ENCODE data around the gene KLHL14.

The KLHL14 gene

GRCh38 chr18:32769586-32770053, 3.2 kb downstream of the KLHL14 start:
- DNase-seq, result no peak

GRCh38 chr18:32769071-32769585, 3.7 kb downstream of the KLHL14 start:
- DNase-seq, result no peak

- DNase-seq, result no peak
These were observed 5.4 kb downstream of the KLHL14 start for GRCh38 chr18:32767400-32767799.

GRCh38 chr18:32764611-32765244, 8.1 kb downstream of the KLHL14 start:
- DNase-seq, result no peak

- DNase-seq, result no peak
These were observed 9.5 kb downstream of the KLHL14 start for GRCh38 chr18:32763293-32763692.

GRCh38 chr18:32761231-32761630, 11.6 kb downstream of the KLHL14 start:
- no peak for DNase-seq

- DNase-seq, result no peak
These were observed 12.4 kb downstream of the KLHL14 start for GRCh38 chr18:32760391-32760790.

GRCh38 chr18:32759611-32760167, 13.1 kb downstream of the KLHL14 start:
- no peak for DNase-seq

- DNase-seq, result no peak
These were observed 18.1 kb downstream of the KLHL14 start for GRCh38 chr18:32754508-32755263.

- no peak for DNase-seq
These were observed 19.1 kb downstream of the KLHL14 start for GRCh38 chr18:32753656-32754260.

- no peak for DNase-seq
These were observed 22.5 kb downstream of the KLHL14 start for GRCh38 chr18:32750328-32750727.

GRCh38 chr18:32749809-32750208, 23.0 kb downstream of the KLHL14 start:
- no peak for DNase-seq

- no peak for DNase-seq
These were observed 30.2 kb downstream of the KLHL14 start for GRCh38 chr18:32742579-32742978.

- no peak for DNase-seq
These were observed 37.0 kb downstream of the KLHL14 start for GRCh38 chr18:32735781-32736180.

GRCh38 chr18:32734442-32734841, 38.4 kb downstream of the KLHL14 start:
- DNase-seq, result no peak

GRCh38 chr18:32732165-32732564, 40.7 kb downstream of the KLHL14 start:
- no peak for DNase-seq

GRCh38 chr18:32730620-32731091, 42.2 kb downstream of the KLHL14 start:
- no peak for DNase-seq

- DNase-seq, result no peak
These were observed 42.8 kb downstream of the KLHL14 start for GRCh38 chr18:32730068-32730467.

GRCh38 chr18:32724071-32724749, 48.6 kb downstream of the KLHL14 start:
- DNase-seq, result no peak

GRCh38 chr18:32722279-32722678, 50.5 kb downstream of the KLHL14 start:
- DNase-seq, result no peak

- no peak for DNase-seq
These were observed 55.7 kb downstream of the KLHL14 start for GRCh38 chr18:32717126-32717525.

GRCh38 chr18:32714571-32715148, 58.2 kb downstream of the KLHL14 start:
- no peak for DNase-seq

Data from activated effector memory CD4-positive, alpha-beta T cell treated with anti-CD3 and anti-CD28 coated beads, Interleukin-2, amount 50 U/mL, for 16 hours (primary cell).